ENCODE measurements around the gene DIAPH1.
"Not testable (repeated sequence)": the region's sequence is repeated elsewhere in the genome, so short reads cannot be mapped to it uniquely, and the experiment has no call there.

DIAPH1 gene

DNA sequence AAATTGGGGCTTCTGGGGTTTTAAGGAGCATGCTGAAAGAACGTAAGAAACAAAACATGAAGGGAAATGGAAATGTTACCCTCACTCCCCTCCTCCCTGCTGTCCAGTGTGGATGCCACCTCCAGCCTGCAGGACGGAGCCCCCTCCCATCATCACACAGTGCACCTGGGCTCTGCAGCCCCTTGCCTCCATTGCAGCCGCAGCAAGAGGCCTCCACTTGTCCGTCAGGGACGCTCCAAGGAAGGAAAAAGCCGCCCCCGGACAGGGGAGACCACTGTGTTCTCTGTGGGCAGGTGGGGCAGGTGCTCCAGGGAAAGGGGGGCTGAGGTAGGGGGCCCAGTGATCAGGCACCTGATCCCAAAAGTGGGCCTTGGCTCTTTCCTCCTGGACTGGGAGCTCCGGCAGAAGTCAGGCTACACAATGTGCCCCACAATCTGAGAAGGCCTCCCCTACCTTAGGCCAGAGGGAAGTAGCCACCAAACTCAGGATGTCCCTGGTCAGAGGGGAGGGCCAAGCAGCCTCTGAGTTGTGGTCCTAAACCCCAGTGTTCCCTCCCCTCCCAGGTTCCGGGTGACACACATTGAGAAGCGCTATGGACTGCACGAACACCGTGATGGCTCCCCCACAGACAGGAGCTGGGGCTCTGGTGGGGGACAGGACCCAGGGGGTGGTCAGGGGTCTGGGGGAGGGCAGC is 20.7 kb upstream of the DIAPH1 start:
- DNase-seq = no peak

DNA sequence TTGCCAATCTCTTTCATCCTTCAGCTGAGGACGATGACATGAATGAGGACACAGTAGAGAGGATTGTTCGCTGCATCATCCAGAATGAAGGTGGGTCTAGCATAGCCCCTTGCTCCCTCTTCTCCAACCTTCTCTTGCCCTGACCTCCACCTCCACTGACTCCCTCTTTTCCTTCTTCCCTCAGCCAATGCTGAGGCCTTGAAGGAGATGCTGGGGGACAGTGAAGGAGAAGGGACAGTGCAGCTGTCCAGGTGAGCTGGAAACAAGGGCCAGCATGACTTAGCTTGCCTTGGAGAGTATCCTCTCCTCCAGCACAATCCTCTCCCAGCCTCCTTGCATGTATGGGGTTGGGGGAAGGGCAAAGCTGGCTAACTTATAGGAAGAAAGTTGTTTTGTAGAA is 20.0 kb upstream of the DIAPH1 start:
- no peak for DNase-seq

DNA sequence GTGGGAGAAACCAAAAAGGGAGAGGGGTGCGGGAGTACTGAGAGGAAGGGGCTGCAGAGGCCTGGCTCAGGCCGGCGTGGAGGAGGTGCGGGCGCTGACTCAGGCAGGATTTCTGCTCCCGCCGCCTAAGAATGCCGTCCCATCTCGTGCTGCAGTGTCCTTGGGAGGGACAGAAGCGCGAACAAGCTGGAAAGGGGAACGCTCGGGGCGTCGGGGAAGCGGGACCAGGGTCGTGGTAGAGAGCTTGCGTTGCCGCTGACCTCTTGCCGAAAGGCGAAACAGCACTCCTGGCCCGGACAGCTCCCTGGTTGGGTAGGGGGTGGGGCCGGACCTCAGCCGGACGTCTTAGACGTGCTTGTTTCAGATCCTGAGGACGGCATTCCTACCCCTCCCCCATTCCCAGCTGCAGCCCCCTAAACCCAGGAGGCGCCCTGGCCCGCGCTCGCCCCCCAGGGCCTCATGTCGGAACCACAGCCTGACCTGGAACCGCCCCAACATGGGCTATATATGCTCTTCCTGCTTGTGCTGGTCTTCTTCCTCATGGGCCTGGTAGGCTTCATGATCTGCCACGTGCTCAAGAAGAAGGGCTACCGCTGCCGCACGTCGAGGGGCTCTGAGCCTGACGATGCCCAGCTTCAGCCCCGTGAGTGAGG is 19.1 kb upstream of the DIAPH1 start:
- DNase-seq = no peak

DNA sequence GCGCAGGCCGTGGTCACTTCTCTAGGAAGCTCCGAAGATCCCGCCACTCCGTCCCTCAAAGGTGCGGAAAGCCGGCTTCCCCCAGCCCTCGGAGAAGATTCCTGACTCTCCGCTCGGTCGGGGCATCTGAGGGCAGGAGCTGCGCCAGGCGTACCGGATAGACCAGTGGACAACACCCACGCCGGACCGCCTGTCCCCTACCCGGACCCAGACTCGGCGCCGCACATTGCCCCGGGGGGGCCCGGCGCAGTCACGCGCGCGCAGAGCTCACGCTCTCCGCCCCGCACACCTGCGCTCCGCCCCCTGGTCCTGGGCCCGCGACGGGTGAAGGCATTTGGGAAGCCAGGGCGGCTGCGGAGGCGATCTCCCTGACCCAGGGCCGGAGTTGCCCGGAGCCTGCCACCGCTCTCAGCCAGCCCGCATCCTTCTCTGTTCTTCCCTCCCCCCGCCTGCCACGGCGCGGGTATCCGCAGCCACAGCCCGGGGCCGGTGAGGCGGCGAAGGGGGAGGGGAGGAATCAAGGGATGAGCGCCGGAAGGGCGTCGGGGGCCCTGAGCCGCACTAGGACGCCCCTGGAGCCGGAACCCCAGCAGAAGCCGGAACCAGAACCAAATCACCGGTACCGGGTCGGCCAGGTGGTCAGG is 18.4 kb upstream of the DIAPH1 start:
- no peak for DNase-seq

DNA sequence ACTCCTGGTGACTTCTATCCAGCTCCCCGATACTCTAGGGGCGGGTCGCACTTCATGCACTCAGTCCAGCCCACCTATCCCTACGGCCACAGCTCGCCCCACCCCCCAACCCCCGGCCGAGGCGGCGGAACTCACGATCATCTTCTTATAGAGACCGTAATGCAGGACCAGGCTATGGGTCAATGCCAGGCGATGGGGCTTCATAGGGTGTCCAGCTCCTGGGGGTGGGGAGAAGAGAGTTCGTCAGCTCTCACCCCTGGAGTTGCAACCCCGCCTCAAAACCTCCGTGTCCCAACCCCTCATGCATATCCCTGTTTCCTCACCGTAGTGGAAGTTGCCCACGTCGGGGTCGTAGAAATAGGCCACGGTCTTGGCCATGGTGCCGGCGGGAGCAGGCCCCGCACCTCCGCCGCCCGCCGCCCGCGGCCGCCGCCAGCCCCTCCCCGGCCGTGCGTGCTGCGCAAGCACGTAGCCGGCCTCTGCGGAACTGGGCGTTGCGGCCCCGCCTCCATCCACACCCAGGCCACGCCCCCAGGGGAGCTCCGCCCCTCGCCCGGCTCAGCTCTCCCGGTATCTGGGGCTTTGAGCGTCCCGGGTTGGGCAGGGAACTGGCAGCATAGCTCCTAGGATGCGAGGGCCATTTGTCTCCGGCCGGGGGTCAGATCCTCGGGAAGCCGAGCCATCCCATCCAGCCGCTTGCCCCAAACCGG is 17.8 kb upstream of the DIAPH1 start, which contains the start of the genes HDAC3 and RELL2:
TSS of gene HDAC3 (minus strand) at position 437 of the 710 bp plus-strand sequence. CDS start at position 378, 59 bp downstream.
TSS of gene RELL2 (plus strand) at position 585 of the 710 bp plus-strand sequence. CDS start 1,229 bp downstream, outside the sequence.
- peak; percentile 60 for DNase-seq

DNA sequence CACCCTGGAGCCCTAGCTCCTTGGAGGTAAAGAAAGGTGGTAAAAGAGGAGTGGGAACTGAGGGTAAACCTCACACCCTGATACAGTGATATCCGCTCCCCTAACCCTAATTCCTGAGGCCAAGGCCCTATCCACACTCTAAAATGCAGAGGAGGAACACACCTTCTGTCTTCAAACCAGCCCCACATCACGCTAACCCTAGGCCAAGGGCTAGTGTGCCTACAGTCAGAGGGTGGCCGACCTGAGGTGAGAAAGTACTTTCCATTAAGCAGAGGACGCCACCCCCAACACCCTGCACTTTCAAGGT is 17.3 kb upstream of the DIAPH1 start:
- DNase-seq = no peak

DNA sequence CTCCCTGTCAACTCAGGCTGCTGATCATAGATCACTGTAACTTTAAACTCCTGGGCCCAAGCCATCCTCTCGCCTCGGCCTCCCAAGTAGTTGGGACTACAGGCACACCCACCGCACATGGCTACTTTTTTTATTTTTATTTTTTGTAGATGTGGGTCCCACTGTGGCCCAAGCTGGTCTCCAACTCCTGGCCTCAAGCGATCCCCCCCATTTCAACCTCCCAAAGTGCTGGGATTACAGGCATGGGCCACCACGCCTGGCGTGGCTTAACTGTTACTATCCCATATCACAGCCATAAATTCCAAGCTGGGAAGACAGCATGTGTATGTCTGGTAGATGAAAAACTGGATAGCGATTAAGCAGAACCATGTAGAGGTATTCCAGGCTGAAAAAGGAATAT is 16.8 kb upstream of the DIAPH1 start:
- no peak for DNase-seq

DNA sequence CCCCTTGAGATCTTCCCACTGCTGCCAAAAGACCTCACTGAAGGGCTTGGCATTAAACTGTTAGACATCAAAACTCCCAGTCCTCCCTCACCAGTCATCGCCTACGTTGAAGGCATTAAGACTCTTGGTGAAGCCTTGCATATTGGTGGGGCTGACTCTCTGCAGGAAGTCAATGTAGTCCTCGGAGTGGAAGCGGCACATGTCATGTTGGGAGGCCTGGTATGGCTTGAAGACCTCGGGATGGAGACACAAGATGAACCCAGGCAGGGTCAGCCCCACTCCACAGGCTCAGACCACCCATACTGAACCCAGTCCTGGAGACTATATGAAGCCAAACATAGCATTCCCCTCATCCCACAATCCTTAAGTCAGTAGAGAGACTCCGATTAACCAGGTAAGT is 15.9 kb upstream of the DIAPH1 start:
- DNase-seq = no peak

DNA sequence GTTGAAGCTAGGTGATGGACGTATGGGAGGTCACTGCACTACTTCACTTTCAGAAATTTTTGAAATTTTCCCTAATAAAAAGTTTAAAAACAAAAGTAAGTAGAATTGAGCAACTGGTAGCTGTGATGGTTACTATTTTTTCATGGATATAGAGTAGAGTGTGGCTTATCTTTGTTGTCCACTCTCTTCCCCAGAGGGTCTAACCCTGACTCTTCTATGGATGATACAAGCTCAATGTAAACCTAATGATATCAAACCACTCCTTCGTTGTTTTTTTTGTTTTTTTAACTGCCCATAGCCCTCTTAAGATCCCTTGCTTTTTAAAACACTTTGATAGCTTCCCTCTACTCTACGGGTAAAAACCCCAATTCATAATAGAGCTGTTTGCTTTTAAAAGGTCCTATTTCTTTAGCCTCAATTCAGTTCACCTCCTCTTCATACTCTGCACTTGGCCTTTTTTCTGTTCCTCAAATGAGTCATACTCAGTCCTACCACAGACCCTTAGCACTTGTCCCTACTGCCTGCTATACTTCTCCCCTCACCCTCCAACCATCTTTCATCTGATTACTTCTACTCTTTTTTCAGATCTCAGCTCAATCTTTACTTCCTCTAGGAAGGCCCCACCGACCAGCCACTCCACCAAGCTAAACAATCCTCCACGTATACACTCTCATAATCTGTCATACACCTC is 15.2 kb upstream of the DIAPH1 start:
- DNase-seq = no peak

DNA sequence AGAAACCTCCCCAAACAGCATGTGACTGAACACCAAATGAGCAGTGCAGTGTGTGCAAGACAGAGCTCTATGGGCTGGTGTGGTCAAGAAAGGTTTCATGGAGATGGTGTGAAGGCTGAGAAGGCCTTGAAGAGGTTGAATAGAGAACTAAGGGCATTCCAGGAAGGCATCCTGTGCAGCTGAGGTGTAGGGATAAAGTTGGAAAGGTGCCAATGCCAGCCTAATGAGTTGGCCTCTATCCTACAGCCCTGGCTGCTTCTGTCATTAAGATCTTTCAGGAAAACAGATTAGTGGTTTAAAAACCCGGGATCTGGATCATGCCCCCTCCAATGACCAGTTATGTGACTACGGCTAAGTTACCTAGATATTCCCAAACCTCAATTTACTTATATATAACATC is 13.8 kb upstream of the DIAPH1 start:
- DNase-seq = no peak

DNA sequence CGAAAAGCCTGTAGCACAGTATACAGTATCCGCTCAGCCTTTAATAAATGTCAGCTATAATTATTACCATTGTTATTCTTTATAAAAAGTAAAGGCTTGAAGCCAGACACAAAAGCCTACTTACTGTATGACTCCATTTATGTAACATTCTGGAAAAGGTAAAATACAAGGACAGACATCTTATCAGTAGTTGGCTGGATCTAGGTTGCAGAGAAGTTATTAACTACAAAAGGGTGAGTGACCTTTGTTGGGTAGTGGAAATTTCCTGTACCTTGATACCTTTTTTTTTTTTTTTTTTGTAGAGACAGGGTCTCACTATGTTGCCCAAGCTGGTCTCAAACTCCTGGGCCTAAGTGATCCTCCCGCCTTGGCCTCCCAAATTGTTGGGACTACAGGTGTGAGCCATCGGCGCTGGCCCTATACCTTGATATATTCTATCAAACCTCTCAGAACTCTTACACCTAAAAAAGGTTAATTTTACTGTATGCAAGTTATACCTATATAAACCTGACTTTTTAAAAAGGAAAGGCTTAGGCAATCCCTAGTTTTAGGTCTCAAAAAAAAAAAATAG is 11.9 kb upstream of the DIAPH1 start:
- DNase-seq = no peak

DNA sequence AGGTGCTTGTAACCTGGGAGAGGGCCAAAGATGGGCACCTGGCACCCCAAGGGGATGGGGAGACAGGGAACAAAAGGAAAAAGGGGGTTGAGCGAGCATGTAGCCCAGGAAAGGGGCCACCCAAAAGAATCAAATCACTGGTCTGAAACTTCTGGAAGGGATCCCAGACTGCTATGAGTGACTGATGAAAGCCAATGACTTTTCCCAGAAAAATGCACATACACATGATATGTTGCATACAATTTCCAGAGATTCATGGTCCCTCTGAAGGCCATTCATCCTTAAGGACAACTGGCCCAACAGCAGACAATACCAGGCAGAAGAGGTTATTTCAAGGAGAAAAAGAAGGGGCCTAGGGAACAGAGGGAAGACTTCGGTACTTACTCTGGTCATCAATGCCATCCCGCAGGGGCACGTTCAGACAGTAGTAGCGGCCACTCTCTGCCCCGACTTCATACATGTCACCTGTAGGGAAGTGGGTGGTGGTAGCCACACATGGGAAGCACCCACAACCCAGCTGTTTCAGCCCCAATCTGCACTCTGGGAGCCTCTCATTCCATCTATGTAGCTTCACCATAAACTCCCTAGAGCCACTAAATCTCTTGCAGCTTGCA is 9.5 kb upstream of the DIAPH1 start:
- no peak for DNase-seq

DNA sequence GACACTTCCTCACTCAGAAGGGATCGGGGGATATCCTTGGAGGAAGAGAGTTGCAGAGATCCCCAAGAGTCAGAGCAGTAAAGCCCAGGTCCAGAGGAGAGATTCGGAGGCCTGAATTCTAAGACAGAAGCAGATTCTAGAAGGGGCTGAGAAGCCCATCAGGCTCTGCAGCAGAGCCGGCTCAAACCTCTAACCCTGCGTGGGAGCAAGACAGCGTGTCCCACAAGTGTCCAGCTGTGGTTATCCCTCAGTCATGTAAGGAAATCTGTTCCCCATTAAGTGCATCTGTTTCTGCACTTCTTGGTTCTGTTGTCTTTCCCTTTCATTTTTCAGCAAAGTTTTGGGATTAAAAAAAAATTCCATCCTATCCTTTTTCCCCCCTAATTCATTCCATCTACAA is 4.8 kb upstream of the DIAPH1 start:
- no peak for DNase-seq

DNA sequence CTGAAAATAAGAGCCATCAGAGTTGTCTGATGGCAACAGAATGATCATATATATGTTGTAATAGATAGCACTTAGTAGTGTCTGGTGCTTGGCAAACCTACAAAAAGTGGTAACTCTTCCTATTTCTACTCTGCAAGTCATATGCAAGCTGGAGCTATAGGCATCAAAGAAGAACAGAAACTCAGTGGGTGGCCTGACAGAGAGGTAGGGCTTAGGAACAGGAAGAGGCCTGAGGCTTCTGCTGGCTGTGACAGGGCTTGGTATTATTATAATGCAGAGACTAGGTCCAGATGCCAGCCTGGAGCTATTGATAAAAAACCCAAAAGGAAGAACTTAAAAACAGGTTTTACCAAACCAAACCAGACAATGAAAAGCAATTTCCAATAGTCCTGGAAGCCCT is 4.4 kb upstream of the DIAPH1 start:
- DNase-seq = no peak

DNA sequence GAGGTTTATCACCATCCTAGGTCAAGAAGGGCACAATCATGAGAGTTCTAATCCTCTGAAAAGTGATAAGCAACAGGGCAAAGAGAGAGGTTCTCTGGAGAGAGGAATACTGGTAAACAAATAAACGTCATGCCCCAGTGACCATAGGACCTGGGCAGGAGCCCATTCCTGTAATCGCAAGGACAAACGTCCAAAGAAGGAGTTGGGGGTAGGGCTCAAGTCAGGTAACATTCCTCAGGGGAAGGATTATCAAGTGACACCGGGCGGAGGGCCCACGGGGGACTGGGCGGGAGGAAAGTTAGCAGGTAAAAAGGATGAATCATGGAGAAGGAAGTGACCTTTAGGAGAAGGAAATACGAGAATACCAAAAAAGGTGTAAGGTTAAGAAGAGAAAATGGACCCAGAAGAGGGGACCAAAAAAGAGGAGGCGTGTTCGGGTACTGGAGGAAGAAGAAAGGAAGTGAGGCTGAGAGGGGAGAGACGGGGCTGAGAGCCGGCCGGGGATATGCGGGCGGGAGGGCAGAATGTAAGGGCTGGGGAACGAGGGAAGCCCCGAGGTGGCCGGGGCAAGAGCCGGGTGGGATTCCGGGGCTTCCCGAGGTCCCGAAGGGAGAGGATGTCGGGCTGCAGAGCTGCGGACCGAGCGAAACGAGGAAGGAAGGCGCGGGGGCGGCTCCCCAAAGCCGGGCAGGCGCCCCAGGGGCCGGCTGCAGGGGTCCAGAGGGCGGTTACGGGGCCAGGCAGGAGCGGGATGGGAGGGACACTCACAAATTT is 583 bp downstream of the DIAPH1 start:
- DNase-seq = peak; percentile 57

DNA sequence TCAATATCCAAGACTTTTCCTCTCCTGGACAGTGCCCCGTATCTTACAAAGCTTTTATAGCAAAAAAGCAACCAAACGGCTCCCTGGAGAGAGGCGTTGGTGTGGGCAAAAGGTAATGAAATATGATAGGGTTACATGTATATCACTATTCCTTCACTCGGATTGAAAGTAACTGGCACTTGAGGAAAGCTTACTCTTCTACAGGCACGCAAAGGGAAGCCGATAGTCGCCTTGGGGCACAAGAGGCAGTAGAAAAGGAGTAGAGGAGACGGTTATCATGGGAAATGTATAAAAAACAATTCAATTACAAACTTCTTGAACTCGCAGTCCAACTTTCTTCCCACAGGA is 1.1 kb downstream of the DIAPH1 start:
- no peak for DNase-seq

DNA sequence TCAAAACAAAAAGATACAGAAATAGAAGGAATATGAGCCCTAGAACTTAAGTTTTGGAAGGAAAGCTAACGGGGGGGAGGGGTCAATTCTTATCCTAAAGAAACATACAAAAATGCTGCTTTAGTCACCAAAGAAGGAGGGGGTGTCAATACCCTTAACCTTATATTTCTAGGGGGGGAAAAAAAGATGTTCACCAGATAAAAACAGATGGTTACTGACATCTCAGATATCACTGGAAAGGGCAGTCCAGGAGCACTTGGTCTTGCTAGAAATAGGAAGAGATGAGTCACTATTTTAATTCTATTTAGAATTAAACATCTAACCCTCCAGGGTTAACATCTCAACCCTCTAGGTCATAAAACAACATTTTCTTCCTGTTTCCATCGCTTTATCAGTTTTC is 1.7 kb downstream of the DIAPH1 start:
- DNase-seq = no peak

DNA sequence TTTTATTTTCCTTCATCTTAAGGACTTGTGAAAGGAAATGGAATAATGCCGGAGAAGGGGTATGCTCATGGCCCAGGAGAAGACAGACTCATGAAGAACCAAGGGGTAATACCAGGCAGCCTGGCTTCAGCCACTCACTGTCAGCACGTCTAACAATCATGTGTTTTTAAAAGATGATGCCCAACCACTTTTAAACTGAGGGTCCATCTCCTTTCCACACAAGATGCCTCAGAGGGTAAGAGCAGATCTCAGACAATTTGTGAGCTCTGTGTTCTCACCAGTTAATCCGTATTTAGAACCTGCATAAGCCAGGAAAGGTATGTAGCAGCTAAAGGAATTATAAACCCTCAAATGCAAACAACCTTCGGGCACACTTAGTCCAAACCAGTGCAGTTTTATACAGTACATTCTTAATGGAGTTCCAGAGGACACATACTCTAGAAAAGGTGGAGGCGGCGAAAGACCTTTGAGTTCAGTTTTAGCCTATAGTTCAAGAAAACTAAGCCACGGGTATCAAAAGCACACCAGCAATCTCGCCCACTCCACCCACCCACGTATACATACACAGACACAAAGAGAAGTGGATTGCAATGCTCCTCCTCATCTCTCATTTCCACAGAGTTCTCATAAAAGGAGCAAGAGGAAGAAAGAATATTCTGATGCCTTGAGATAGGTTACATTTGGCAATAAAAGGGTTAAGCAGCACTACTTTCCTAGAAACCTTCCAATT is 2.6 kb downstream of the DIAPH1 start:
- no peak for DNase-seq

DNA sequence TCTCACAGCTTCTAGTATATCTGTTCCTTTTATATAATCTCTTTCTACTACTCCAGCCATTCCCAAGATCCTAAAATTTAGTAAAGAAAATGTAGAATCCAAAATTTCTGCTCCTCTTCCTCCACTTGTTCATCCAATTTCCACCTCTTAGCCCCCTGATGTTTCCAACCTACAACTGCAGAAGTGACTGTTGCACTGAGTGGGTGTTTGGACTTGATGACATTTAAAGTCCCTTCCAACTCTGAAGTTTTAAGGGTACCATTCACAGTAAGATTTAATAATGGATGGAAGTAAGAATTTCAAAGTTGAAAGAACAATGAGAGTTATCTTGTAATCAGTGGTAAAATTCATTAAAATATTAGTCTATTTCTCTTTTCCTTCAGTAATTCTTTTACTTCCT is 5.5 kb downstream of the DIAPH1 start:
- no peak for DNase-seq

DNA sequence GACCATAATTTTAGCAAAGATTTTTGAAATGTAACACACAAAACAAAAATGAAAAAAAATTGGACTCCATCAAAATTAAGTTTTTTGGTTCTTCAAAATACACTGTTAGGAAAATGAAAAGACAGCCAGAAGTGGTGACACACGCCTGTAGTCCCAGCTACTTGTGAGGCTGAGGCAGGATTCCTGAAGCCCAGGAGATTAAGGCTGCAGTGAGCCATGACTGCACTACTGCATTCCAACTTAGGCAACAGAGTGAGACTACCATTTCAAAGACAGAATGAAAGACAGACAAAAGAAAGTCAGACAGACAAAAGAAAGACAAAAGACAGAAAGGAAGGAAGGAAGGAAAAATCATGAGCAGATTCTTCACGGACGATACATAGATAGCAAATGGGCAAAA is 7.5 kb downstream of the DIAPH1 start:
- no peak for DNase-seq

DNA sequence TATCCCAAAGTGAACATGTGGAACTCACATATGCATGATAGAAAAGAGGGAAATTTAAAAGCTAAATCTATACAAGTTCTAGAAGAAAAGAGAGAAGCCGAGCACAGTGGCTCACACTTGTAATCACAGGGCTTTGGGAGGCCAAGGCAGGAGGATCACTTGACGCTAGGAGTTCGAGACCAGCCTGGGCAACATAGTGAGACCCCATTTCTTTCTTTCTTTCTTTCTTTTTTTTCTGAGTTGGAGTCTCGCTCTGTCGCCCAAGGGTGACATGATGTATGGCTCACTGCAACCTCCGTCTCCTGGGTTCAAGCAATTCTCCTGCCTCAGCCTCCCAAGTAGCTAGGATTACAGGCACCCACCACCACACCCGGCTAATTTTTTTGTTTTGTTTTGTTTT is 8.9 kb downstream of the DIAPH1 start:
- DNase-seq = not testable (repeated sequence)
